Nephron (organoid): ENCODE data around the gene ADPRH.

Experiments
- H3K27ac Mint-ChIP-seq, 3 experiments: 2 replicates each; pipeline ENCODE4 v1.8.0; 2020; ENCODE audit warnings: mixed read lengths in 3 of 3, mild to moderate bottlenecking in 2 of 3, moderate library complexity in 1 of 3
- H3K27me3 Mint-ChIP-seq: 2 replicates; pipeline ENCODE4 v1.8.0; 2021; ENCODE audit warnings: low read depth, mild to moderate bottlenecking, moderate library complexity, mixed read lengths
- H3K36me3 Mint-ChIP-seq: 2 replicates; pipeline ENCODE4 v1.8.0; 2020; ENCODE audit warnings: low read depth, mixed read lengths
- H3K4me1 Mint-ChIP-seq: 2 replicates; pipeline ENCODE4 v1.8.0; 2020; ENCODE audit warnings: mixed read lengths
- H3K4me3 Mint-ChIP-seq, 3 experiments: 2 replicates each; pipeline ENCODE4 v1.8.0; 2020; ENCODE audit warnings: mild to moderate bottlenecking in 3 of 3, mixed read lengths in 3 of 3, moderate library complexity in 2 of 3
- H3K9me3 Mint-ChIP-seq: 2 replicates; pipeline ENCODE4 v1.8.0; 2020; ENCODE audit warnings: mixed read lengths
- CTCF ChIP-seq, 3 experiments: fragments of 200-600 bp; sonication (generic); IDR thresholded peaks; one replicate each; pipeline ENCODE4 v1.5.0; 2021; ENCODE audit warnings: antibody characterized with exemption in 3 of 3; ENCODE audit not compliant: unreplicated experiment in 3 of 3

ADPRH gene

DNA sequence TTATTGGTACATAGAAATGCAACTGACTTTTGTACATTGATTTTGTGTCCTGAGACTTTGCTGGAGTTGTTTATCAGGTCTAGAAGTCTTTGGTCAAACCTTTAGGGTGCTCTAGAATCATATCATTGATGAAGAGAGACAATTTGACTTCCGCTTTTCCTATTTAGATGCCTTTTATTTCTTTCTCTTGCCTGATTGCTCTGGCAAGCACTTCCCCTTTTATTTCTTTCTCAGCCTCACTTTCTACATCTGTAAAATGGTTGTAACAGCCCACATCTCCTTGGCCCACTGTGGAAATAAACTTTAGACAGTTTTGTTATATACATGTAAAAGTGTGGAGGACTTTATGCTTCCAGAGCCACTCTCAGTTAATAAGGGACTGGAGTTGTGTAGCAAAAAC, 32.4 kb downstream of the ADPRH start:
- Mint-ChIP-seq H3K27ac (no peak overlapping the region), H3K9me3 (peaks cover 5% of the 10 kb centered on the region), H3K4me1 (no peaks in the 10 kb centered on the region), H3K36me3 (no peaks in the 10 kb centered on the region), H3K4me3 (no peak overlapping the region), H3K27me3 (peaks cover 3% of the 10 kb centered on the region)
- no peak for TF ChIP-seq CTCF (IDR thresholded peaks at IDR 0.05; ENCODE audit: unreplicated experiment in 3 of 3)

GRCh38 chr3:119613201-119613600, 33.9 kb downstream of the ADPRH start:
- peaks cover 5% of the 10 kb centered on the region for H3K9me3 Mint-ChIP-seq
- no peaks in the 10 kb centered on the region for H3K4me1 Mint-ChIP-seq
- no peak for TF ChIP-seq CTCF (IDR thresholded peaks at IDR 0.05; ENCODE audit: unreplicated experiment in 3 of 3)
- H3K27me3 Mint-ChIP-seq, result peaks cover 3% of the 10 kb centered on the region
- H3K27ac Mint-ChIP-seq, result no peak overlapping the region
- no peaks in the 10 kb centered on the region for H3K36me3 Mint-ChIP-seq
- no peak overlapping the region for H3K4me3 Mint-ChIP-seq

DNA sequence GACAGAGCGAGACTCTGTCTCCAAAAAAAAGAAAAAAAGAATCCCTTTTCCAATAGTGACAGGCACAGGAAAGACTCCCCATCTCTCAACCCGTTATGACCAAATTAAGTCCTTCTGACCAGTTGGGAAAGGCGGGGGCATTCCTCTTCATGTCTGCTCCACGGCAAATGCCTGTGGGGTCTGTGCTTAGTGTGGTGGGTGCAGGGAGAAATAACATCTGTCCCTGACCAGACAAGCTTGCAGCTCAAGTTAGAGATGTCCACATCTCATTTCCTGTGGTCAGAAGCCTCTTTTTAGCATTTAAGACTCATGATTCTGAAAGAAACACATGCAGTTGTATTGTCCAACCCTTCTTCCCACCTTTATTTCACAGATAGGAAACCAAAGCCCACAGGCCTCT, 34.6 kb downstream of the ADPRH start:
- Mint-ChIP-seq H3K9me3 (peaks cover 5% of the 10 kb centered on the region), H3K27me3 (peaks cover 3% of the 10 kb centered on the region), H3K36me3 (no peaks in the 10 kb centered on the region), H3K27ac (no peak overlapping the region), H3K4me1 (no peaks in the 10 kb centered on the region), H3K4me3 (no peak overlapping the region)
- no peak for TF ChIP-seq CTCF (IDR thresholded peaks at IDR 0.05; ENCODE audit: unreplicated experiment in 3 of 3)

- no peaks in the 10 kb centered on the region for H3K4me1 Mint-ChIP-seq
- H3K27ac Mint-ChIP-seq, result no peak overlapping the region
- TF ChIP-seq CTCF (IDR thresholded peaks at IDR 0.05; ENCODE audit: unreplicated experiment in 3 of 3), result no peak
- H3K36me3 Mint-ChIP-seq, result no peaks in the 10 kb centered on the region
- peaks cover 5% of the 10 kb centered on the region for H3K27me3 Mint-ChIP-seq
- H3K4me3 Mint-ChIP-seq, result no peak overlapping the region
- H3K9me3 Mint-ChIP-seq, result no peaks in the 10 kb centered on the region
Measured at GRCh38 chr3:119616056-119616455, 36.8 kb downstream of the ADPRH start.

- Mint-ChIP-seq H3K4me3 (no peak overlapping the region), H3K9me3 (no peaks in the 10 kb centered on the region), H3K4me1 (no peaks in the 10 kb centered on the region), H3K36me3 (no peaks in the 10 kb centered on the region), H3K27me3 (peaks cover 5% of the 10 kb centered on the region), H3K27ac (no peak overlapping the region)
- TF ChIP-seq CTCF (IDR thresholded peaks at IDR 0.05; ENCODE audit: unreplicated experiment in 3 of 3), result no peak
Measured at GRCh38 chr3:119619094-119619493, 39.8 kb downstream of the ADPRH start.

- no peaks in the 10 kb centered on the region for H3K4me1 Mint-ChIP-seq
Measured at GRCh38 chr3:119620899-119621298, 41.6 kb downstream of the ADPRH start.

More at GRCh38 chr3:119620899-119621298, 41.6 kb downstream of the ADPRH start:
- H3K4me3 Mint-ChIP-seq, result no peak overlapping the region
- peaks cover 3% of the 10 kb centered on the region for H3K9me3 Mint-ChIP-seq
- H3K27ac Mint-ChIP-seq, result no peak overlapping the region
- H3K36me3 Mint-ChIP-seq, result no peaks in the 10 kb centered on the region
- no peak for TF ChIP-seq CTCF (IDR thresholded peaks at IDR 0.05; ENCODE audit: unreplicated experiment in 3 of 3)
- peaks cover 5% of the 10 kb centered on the region for H3K27me3 Mint-ChIP-seq
